HEK293T (cell line): ENCODE measurements around the gene ZYX.

Experiments
- CTCF ChIA-PET: fragments of 350-600 bp; formaldehyde crosslinking; extraction: SDS; loops from one replicate; lab custom pipeline; 2021; ENCODE audit warnings: antibody characterized with exemption, inconsistent platforms; lab: Yijun Ruan, JAX
- POLR2A ChIA-PET: fragments of 350-600 bp; formaldehyde crosslinking; extraction: SDS; loops from one replicate; lab custom pipeline; 2020; ENCODE audit warnings: antibody characterized with exemption, inconsistent platforms; lab: Yijun Ruan, JAX
- DNase-seq: peaks from one replicate; pipeline ENCODE4 v3.0.0; 2012; ENCODE audit warnings: mixed read lengths; ENCODE audit errors: extremely low spot score
- ARNT ChIP-seq: fragments of 450-650 bp; IDR thresholded peaks from 2 replicates; pipeline ENCODE4 v1.6.1; 2017; ENCODE audit warnings: mild to moderate bottlenecking
- BHLHE40 ChIP-seq: fragments of 450-650 bp; IDR thresholded peaks from 2 replicates; pipeline ENCODE4 v1.6.1; 2016; ENCODE audit warnings: mild to moderate bottlenecking, moderate library complexity, borderline replicate concordance
- CTBP1 ChIP-seq: fragments of 450-650 bp; IDR thresholded peaks from 2 replicates; pipeline ENCODE4 v1.6.1; 2016; ENCODE audit warnings: borderline replicate concordance
- ELF4 ChIP-seq: fragments of 450-650 bp; IDR thresholded peaks from 2 replicates; pipeline ENCODE4 v1.6.1; 2017; ENCODE audit warnings: antibody characterized with exemption
- FOXA1 ChIP-seq: fragments of 450-650 bp; IDR thresholded peaks from 2 replicates; pipeline ENCODE4 v1.6.1; 2016; ENCODE audit warnings: mild to moderate bottlenecking
- FOXK2 ChIP-seq: fragments of 450-650 bp; IDR thresholded peaks from 2 replicates; pipeline ENCODE4 v1.6.1; 2016; ENCODE audit warnings: mild to moderate bottlenecking
- FOXM1 ChIP-seq: fragments of 450-650 bp; IDR thresholded peaks from 2 replicates; pipeline ENCODE4 v1.6.1; 2017; ENCODE audit warnings: mild to moderate bottlenecking, borderline replicate concordance
- HDGF ChIP-seq: fragments of 450-650 bp; IDR thresholded peaks from 2 replicates; pipeline ENCODE4 v1.6.1; 2017; ENCODE audit warnings: antibody characterized with exemption, borderline replicate concordance
- L3MBTL2 ChIP-seq: fragments of 450-650 bp; conservative IDR thresholded peaks from 2 replicates; pipeline ENCODE4 v1.6.1; 2016; ENCODE audit warnings: mild to moderate bottlenecking
- LEF1 ChIP-seq: fragments of 450-650 bp; IDR thresholded peaks from 2 replicates; pipeline ENCODE4 v1.6.1; 2017; ENCODE audit warnings: mild to moderate bottlenecking, borderline replicate concordance
- NFRKB ChIP-seq: fragments of 450-650 bp; IDR thresholded peaks from 2 replicates; pipeline ENCODE4 v1.6.1; 2016; ENCODE audit warnings: mild to moderate bottlenecking, moderate library complexity
- SP1 ChIP-seq: fragments of 450-650 bp; IDR thresholded peaks from 2 replicates; pipeline ENCODE4 v1.6.1; 2017
- SUZ12 ChIP-seq: fragments of 450-650 bp; IDR thresholded peaks from 2 replicates; pipeline ENCODE4 v1.6.1; 2016; ENCODE audit warnings: mild to moderate bottlenecking
- TARDBP ChIP-seq: fragments of 450-650 bp; IDR thresholded peaks from 2 replicates; pipeline ENCODE4 v1.6.1; 2016
- ZNF384 ChIP-seq: fragments of 450-650 bp; IDR thresholded peaks from 2 replicates; pipeline ENCODE4 v1.6.1; 2016
- TF ChIP-seq, protein P1 (sequence below): fragments of 450-650 bp; IDR thresholded peaks from 2 replicates; pipeline ENCODE4 v1.6.1; 2016

Gene ZYX

DNA sequence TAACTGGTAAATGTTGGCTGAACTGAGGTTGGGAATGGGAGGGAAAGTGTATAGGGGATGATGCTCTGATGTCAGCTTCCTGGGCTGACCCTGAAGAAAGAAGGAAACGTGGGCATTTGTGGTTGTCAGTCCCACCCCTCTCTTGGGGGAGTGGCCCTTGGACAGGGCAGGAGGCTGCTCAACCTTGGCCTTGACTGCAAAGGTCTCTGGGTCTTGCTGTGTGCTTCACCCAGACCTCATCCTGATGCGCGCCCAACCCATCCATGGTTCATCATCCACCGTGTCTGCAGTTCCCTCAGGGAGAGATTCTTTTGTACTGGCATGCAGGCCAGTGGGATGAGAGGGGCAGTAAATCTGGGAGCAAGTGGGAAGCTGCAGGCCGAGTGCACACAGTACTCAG lies 4.7 kb upstream of the ZYX start:
- no peak for DNase-seq
- ChIA-PET CTCF (no interaction called here), POLR2A (no interaction called here)
- TF ChIP-seq FOXK2: no peak
- TF ChIP-seq, protein P1, sequence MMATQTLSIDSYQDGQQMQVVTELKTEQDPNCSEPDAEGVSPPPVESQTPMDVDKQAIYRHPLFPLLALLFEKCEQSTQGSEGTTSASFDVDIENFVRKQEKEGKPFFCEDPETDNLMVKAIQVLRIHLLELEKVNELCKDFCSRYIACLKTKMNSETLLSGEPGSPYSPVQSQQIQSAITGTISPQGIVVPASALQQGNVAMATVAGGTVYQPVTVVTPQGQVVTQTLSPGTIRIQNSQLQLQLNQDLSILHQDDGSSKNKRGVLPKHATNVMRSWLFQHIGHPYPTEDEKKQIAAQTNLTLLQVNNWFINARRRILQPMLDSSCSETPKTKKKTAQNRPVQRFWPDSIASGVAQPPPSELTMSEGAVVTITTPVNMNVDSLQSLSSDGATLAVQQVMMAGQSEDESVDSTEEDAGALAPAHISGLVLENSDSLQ: no peak
- no peak for TF ChIP-seq CTBP1
- TF ChIP-seq SP1: no peak
- TF ChIP-seq L3MBTL2: no peak

DNA sequence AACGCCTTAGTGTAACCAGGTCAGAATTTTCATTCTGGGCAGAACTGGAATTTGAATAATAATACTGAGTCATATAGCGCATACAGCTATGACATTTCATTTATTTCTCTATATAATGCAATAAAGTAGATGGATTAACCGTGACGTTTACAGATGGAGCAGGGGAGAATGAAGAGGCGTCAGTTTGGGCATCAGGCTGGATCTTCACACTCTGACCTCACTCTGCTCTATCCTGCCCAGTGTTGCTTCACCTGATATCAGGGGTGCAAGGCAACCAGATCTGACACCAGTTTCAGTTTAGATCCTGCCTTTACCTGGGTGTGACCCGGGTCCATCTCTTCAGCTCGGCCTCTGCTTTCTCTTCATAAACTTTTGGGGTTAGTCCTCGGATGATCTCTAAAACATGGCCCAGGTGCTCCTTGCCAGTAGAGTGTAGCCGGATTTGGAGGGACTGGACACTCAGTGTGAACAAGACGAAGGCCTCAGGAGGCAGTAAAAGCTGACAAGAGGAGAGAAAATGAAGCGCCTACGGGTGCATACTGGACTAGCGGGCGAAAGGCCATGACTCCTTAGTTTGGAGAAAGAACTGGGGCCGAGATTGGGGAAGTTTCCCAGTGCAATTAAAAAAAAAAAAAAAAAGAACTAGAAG lies 1.4 kb upstream of the ZYX start:
- DNase-seq: peak; percentile 50
- ChIA-PET POLR2A (interaction anchor here (0.6 to 1.4 kb wide), 13 partner anchors 8 to 92 kb away, joined by 3 to 8 read pairs (median 4); partner anchors contain the start of genes CASP2 and FAM131B), CTCF (interaction anchor here (0.6 to 2.7 kb wide), 20 partner anchors 10 to 583 kb away, joined by 3 to 14 read pairs (median 4); partner anchors contain the start of gene EPHA1)
- TF ChIP-seq L3MBTL2: peak; percentile 91
- TF ChIP-seq, protein P1: no peak
- peak; percentile 94 for TF ChIP-seq ZNF384

DNA sequence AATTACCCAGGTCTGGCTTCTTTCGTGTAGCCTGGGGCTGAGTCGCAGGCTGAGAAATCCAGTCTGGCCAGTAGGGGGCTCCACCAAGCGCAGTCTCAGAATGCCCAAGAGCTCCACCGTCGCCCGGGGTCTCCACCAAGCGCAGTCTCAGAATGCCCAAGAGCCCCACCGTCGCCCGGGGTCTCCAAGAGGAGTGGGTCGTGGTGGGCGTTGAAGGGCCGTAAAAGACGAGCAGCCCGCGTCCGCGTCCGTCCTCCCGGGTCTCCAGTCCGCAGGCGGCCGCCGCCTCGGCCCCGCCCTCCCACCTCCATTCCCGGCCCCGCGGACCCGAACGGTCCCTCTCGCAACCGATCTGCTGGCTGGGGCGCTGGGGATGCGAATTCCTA lies 892 bp upstream of the ZYX start:
- DNase-seq: peak; percentile 88
- ChIA-PET POLR2A (interaction anchor here (0.6 to 1.4 kb wide), 13 partner anchors 8 to 92 kb away, joined by 3 to 8 read pairs (median 4); partner anchors contain the start of genes CASP2 and FAM131B), CTCF (interaction anchor here (0.6 to 2.7 kb wide), 20 partner anchors 11 to 582 kb away, joined by 3 to 14 read pairs (median 4); partner anchors contain the start of gene EPHA1)
- TF ChIP-seq NFRKB (no peak), FOXA1 (no peak), ELF4 (no peak), TARDBP (no peak), ZNF384 (no peak)

DNA sequence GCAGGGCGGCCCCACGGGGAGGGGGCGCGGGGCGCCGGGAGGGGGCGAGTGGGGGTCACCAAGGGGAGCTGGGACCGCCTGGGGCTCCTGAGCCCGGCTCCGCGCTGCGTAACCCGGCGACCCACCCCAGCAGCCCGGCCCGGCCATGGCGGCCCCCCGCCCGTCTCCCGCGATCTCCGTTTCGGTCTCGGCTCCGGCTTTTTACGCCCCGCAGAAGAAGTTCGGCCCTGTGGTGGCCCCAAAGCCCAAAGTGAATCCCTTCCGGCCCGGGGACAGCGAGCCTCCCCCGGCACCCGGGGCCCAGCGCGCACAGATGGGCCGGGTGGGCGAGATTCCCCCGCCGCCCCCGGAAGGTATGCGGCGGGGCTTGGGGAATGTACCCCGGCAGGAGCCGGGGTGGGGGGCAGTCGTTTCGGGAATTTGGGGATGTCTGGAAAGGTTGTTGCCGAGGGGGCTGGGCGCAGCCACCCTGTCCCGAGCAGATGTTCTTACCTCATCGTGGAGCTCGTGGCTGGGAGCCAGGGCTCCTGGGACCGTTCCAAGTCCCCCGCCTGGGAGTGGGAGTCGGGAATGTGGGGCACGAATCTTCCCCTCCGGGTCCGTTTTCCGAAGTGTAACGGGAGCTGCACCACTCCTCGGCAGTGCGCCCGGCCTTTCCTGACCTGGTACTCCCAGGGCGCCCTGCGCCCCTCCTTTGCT lies 431 bp downstream of the ZYX start:
- DNase-seq: peak; percentile 53
- ChIA-PET POLR2A (interaction anchor here (0.6 to 1.9 kb wide), 8 partner anchors 9 to 94 kb away, joined by 3 to 7 read pairs (median 4); partner anchors contain the start of genes CASP2 and FAM131B), CTCF (no interaction called here)
- TF ChIP-seq SUZ12: no peak
- no peak for TF ChIP-seq L3MBTL2
- TF ChIP-seq SP1: no peak
- TF ChIP-seq FOXK2: no peak
- no peak for TF ChIP-seq BHLHE40
- TF ChIP-seq ZNF384: no peak
- TF ChIP-seq HDGF: no peak
- TF ChIP-seq TARDBP: no peak
- TF ChIP-seq ARNT: no peak
- TF ChIP-seq NFRKB: no peak

DNA sequence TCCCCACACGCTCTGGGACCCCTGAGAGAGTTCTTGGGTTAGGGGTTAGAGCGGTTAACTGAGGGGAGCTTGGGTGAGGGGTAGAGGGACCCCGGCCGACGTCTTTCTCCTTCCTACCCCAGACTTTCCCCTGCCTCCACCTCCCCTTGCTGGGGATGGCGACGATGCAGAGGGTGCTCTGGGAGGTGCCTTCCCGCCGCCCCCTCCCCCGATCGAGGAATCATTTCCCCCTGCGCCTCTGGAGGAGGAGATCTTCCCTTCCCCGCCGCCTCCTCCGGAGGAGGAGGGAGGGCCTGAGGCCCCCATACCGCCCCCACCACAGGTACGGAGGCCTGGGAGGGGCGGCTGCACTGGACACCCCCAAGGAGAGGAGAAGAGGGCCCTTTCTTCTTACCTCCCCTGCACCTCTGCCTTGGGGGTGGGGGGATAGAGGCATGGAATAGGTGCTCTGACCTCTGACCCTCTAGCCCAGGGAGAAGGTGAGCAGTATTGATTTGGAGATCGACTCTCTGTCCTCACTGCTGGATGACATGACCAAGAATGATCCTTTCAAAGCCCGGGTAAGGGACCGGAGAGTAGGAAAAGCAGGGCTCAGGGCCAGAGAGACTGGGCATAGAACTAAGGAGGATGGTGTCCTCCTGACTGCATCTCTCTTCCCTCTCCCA lies 1.1 kb downstream of the ZYX start:
- CTCF ChIA-PET: no interaction called here
- POLR2A ChIA-PET: interaction anchor here (0.6 to 1.9 kb wide), 8 partner anchors 8 to 94 kb away, joined by 3 to 7 read pairs (median 4); partner anchors contain the start of genes CASP2 and FAM131B
- no peak for DNase-seq
- TF ChIP-seq, protein P1: no peak
- TF ChIP-seq ELF4 (no peak), NFRKB (no peak), TARDBP (no peak), L3MBTL2 (no peak), FOXK2 (no peak)

DNA sequence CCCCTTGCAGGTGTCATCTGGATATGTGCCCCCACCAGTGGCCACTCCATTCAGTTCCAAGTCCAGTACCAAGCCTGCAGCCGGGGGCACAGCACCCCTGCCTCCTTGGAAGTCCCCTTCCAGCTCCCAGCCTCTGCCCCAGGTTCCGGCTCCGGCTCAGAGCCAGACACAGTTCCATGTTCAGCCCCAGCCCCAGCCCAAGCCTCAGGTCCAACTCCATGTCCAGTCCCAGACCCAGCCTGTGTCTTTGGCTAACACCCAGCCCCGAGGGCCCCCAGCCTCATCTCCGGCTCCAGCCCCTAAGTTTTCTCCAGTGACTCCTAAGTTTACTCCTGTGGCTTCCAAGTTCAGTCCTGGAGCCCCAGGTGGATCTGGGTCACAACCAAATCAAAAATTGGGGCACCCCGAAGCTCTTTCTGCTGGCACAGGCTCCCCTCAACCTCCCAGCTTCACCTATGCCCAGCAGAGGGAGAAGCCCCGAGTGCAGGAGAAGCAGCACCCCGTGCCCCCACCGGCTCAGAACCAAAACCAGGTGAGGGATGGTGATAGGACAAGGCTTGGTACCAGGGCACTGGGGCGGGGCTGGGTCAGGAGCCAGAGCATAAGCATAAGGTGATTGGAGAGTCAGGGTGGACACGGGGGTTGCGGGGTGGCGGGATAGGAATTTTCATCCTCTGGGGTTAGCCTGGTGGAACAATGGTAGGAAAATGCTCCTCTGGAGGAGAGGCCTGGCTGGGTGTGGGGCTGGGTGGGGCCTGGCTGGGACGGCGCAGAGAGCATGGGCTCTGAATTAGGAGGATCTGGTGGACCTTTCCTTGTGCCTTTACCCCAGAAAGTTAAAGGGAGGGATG lies 1.9 kb downstream of the ZYX start:
- DNase-seq: no peak
- CTCF ChIA-PET: no interaction called here
- no peak for TF ChIP-seq NFRKB
- no peak for TF ChIP-seq HDGF
- TF ChIP-seq FOXA1: no peak
- TF ChIP-seq SUZ12: no peak
- no peak for TF ChIP-seq ARNT
- no peak for TF ChIP-seq ELF4
- TF ChIP-seq ZNF384: no peak
- TF ChIP-seq LEF1: no peak
- TF ChIP-seq, protein P1: no peak
- no peak for TF ChIP-seq FOXM1
- TF ChIP-seq FOXK2: no peak
- POLR2A ChIA-PET: interaction anchor here (1.2 kb wide), 1 partner anchor 9 kb away, joined by 3 read pairs; no protein-coding TSS in a partner anchor
